Fibroblast of gingiva (primary cell): ENCODE measurements around the gene STAB1.
A peak's percentile ranks its signal among the peaks of the same experiment; 100 is the strongest.
"Not testable (repeated sequence)": the region's sequence is repeated elsewhere in the genome, so short reads cannot be mapped to it uniquely, and the experiment has no call there.

Experiments used
- DNase-seq: peaks from one replicate; pipeline ENCODE4 v3.0.0-alpha.2; 2011; ENCODE audit warnings: low read depth

Gene STAB1

GRCh38 chr3:52524752-52525679 is 29.9 kb downstream of the STAB1 start:
- no peak for DNase-seq

- no peak for DNase-seq
Measured at GRCh38 chr3:52525680-52526561, 30.8 kb downstream of the STAB1 start.

- DNase-seq = not testable (repeated sequence)
Measured at GRCh38 chr3:52526671-52527038, 31.5 kb downstream of the STAB1 start.

GRCh38 chr3:52527039-52527731 is 32.0 kb downstream of the STAB1 start:
- DNase-seq = no peak

- DNase-seq = no peak
Measured at GRCh38 chr3:52527732-52528585, 32.8 kb downstream of the STAB1 start.

- no peak for DNase-seq
Measured at GRCh38 chr3:52528586-52529375, 33.6 kb downstream of the STAB1 start.

GRCh38 chr3:52529376-52530333 is 34.5 kb downstream of the STAB1 start:
- DNase-seq = peak; percentile 55

GRCh38 chr3:52530918-52531826 is 36.0 kb downstream of the STAB1 start:
- DNase-seq = no peak

- DNase-seq = no peak
Measured at GRCh38 chr3:52531860-52532516, 36.9 kb downstream of the STAB1 start.

- no peak for DNase-seq
Measured at GRCh38 chr3:52532517-52532837, 37.3 kb downstream of the STAB1 start.

GRCh38 chr3:52532838-52533622 is 37.9 kb downstream of the STAB1 start:
- no peak for DNase-seq

GRCh38 chr3:52533623-52534280 is 38.6 kb downstream of the STAB1 start, which contains the start of gene NT5DC2:
Gene NT5DC2, minus strand, starts transcription at chr3:52533857. Its CDS starts 120 bp downstream, at chr3:52533737.
- DNase-seq = peak; percentile 68

GRCh38 chr3:52534281-52535183 is 39.4 kb downstream of the STAB1 start:
- DNase-seq = peak; percentile 33

- DNase-seq = no peak
Measured at GRCh38 chr3:52535411-52536111, 40.4 kb downstream of the STAB1 start.

GRCh38 chr3:52536112-52536368 is 40.9 kb downstream of the STAB1 start:
- DNase-seq = no peak
